ENCODE data around the gene LMO7. TPM values are rescaled to one million over a fixed set of nuclear protein-coding genes. Genes with fewer than 3 reads are reported as not detected.
"Not testable (repeated sequence)": the region's sequence is repeated elsewhere in the genome, so short reads cannot be mapped to it uniquely, and the experiment has no call there.

Gene LMO7
- total and polyA plus RNA-seq, 4 donors = 17.5 to 69.6 (median 38.2) TPM

DNA sequence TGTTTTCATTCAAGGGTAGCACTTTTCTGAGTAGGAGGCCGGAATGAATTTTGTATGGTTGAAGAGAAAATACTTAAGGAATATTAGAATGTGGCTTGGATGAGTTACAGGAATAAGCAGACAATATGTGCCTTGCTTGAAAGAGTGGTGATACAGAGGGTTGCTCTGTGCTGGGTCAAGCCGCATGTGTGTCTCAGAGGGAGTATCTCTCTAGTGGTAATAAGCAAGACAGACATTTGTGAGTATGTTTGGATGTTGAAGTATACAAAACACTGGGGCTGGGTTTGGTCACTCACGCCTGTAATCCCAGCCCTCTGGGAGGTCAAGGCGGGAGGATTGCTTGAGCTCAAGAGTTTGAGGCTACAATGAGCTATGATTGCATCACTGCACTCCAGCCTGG is 103.9 kb downstream of the LMO7 start:
- no peaks in the 10 kb centered on the region for H3K9me3 ChIP-seq (ENCODE audit: control insufficient read depth in 4 of 4, low read length in 3 of 4)
- no peaks in the 10 kb centered on the region for H3K27me3 ChIP-seq (ENCODE audit: control insufficient read depth in 4 of 4, insufficient read depth in 4 of 4, low read length in 3 of 4)
- H3K36me3 ChIP-seq (ENCODE audit: control insufficient read depth in 4 of 4, insufficient read depth in 3 of 4, low read depth in 1 of 4, low read length in 3 of 4) = no peaks in the 10 kb centered on the region
- DNase-seq (ENCODE audit: low spot score) = no peak
- H3K27ac ChIP-seq (ENCODE audit: low read depth in 1 of 2, low read length in 2 of 2) = no peak overlapping the region
- TF ChIP-seq REST (IDR thresholded peaks at IDR 0.05) = no peak
- no peak for TF ChIP-seq RAD21 (IDR thresholded peaks at IDR 0.05)
- no peak for TF ChIP-seq GABPA (IDR thresholded peaks at IDR 0.05 in 1 of 2, conservative IDR thresholded peaks at IDR 0.05 in 1 of 2)
- no peak for TF ChIP-seq YY1 (IDR thresholded peaks at IDR 0.05)
- TF ChIP-seq FOXA1 (IDR thresholded peaks at IDR 0.05) = no peak
- TF ChIP-seq HNF4G (IDR thresholded peaks at IDR 0.05) = no peak
- TF ChIP-seq, protein P1, sequence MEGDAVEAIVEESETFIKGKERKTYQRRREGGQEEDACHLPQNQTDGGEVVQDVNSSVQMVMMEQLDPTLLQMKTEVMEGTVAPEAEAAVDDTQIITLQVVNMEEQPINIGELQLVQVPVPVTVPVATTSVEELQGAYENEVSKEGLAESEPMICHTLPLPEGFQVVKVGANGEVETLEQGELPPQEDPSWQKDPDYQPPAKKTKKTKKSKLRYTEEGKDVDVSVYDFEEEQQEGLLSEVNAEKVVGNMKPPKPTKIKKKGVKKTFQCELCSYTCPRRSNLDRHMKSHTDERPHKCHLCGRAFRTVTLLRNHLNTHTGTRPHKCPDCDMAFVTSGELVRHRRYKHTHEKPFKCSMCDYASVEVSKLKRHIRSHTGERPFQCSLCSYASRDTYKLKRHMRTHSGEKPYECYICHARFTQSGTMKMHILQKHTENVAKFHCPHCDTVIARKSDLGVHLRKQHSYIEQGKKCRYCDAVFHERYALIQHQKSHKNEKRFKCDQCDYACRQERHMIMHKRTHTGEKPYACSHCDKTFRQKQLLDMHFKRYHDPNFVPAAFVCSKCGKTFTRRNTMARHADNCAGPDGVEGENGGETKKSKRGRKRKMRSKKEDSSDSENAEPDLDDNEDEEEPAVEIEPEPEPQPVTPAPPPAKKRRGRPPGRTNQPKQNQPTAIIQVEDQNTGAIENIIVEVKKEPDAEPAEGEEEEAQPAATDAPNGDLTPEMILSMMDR (IDR thresholded peaks at IDR 0.05; ENCODE audit: low read depth, low read length, missing input control) = no peak
- 97% methylated on average over 4 of the region's 4 CpGs for WGBS
- H3K4me3 ChIP-seq (ENCODE audit: low read depth in 1 of 3, low read length in 3 of 3) = no peak overlapping the region
- H3K9ac ChIP-seq (ENCODE audit: low read depth in 1 of 2, low read length in 2 of 2) = no peak overlapping the region
- peaks cover 0 to 4% (median 0%) of the 10 kb centered on the region in 4 donors for H3K4me1 ChIP-seq (ENCODE audit: control insufficient read depth in 4 of 4, insufficient read depth in 4 of 4, low read length in 3 of 4)

- not testable (repeated sequence) for H3K4me3 ChIP-seq (ENCODE audit: low read depth in 1 of 3, low read length in 3 of 3); H3K27ac ChIP-seq (ENCODE audit: low read depth in 1 of 2, low read length in 2 of 2); H3K36me3 ChIP-seq (ENCODE audit: control insufficient read depth in 4 of 4, insufficient read depth in 3 of 4, low read depth in 1 of 4, low read length in 3 of 4); H3K27me3 ChIP-seq (ENCODE audit: control insufficient read depth in 4 of 4, insufficient read depth in 4 of 4, low read length in 3 of 4); H3K4me1 ChIP-seq (ENCODE audit: control insufficient read depth in 4 of 4, insufficient read depth in 4 of 4, low read length in 3 of 4); DNase-seq (ENCODE audit: low spot score); H3K9ac ChIP-seq (ENCODE audit: low read depth in 1 of 2, low read length in 2 of 2); H3K9me3 ChIP-seq (ENCODE audit: control insufficient read depth in 4 of 4, low read length in 3 of 4)
- WGBS = 98% methylated on average over 1 of the region's 1 CpG
These were observed 106.9 kb downstream of the LMO7 start for GRCh38 chr13:75743072-75743471.

DNA sequence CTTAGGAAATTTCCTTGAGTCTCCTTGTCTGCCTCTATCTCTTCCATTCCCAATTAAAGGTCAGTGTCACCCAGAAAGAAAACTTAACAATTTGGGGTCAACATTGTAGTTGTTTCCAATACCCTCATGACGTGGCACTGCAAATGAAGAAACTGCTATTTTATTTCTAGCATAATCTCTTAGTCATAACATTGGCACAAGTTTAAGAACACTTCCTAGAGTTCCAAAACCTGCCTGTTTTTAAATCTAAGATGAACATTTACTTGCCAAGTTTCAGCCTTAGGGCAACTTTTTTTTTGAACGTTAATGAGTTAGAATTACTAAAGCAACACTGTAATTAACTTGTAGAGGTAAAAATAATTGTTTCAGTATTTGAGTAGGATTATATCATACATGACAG is 108.0 kb downstream of the LMO7 start:
- no peak for DNase-seq (ENCODE audit: low spot score)
- Histone ChIP-seq H3K4me3 (ENCODE audit: low read depth in 1 of 3, low read length in 3 of 3) (no peak overlapping the region), H3K4me1 (ENCODE audit: control insufficient read depth in 4 of 4, insufficient read depth in 4 of 4, low read length in 3 of 4) (no peaks in the 10 kb centered on the region), H3K36me3 (ENCODE audit: control insufficient read depth in 4 of 4, insufficient read depth in 3 of 4, low read depth in 1 of 4, low read length in 3 of 4) (no peaks in the 10 kb centered on the region), H3K27ac (ENCODE audit: low read depth in 1 of 2, low read length in 2 of 2) (no peak overlapping the region), H3K27me3 (ENCODE audit: control insufficient read depth in 4 of 4, insufficient read depth in 4 of 4, low read length in 3 of 4) (no peaks in the 10 kb centered on the region), H3K9me3 (ENCODE audit: control insufficient read depth in 4 of 4, low read length in 3 of 4) (no peaks in the 10 kb centered on the region), H3K9ac (ENCODE audit: low read depth in 1 of 2, low read length in 2 of 2) (no peak overlapping the region)
- WGBS = 94% methylated on average over 2 of the region's 2 CpGs
- TF ChIP-seq GABPA (IDR thresholded peaks at IDR 0.05 in 1 of 2, conservative IDR thresholded peaks at IDR 0.05 in 1 of 2) = no peak
- no peak for TF ChIP-seq REST (IDR thresholded peaks at IDR 0.05)
- no peak for TF ChIP-seq FOXA2 (IDR thresholded peaks at IDR 0.05)
- no peak for TF ChIP-seq ATF3 (IDR thresholded peaks at IDR 0.05)
- TF ChIP-seq JUND (IDR thresholded peaks at IDR 0.05) = no peak
- no peak for TF ChIP-seq RAD21 (IDR thresholded peaks at IDR 0.05)
- no peak for TF ChIP-seq RXRA (IDR thresholded peaks at IDR 0.05)
- TF ChIP-seq, protein P2, sequence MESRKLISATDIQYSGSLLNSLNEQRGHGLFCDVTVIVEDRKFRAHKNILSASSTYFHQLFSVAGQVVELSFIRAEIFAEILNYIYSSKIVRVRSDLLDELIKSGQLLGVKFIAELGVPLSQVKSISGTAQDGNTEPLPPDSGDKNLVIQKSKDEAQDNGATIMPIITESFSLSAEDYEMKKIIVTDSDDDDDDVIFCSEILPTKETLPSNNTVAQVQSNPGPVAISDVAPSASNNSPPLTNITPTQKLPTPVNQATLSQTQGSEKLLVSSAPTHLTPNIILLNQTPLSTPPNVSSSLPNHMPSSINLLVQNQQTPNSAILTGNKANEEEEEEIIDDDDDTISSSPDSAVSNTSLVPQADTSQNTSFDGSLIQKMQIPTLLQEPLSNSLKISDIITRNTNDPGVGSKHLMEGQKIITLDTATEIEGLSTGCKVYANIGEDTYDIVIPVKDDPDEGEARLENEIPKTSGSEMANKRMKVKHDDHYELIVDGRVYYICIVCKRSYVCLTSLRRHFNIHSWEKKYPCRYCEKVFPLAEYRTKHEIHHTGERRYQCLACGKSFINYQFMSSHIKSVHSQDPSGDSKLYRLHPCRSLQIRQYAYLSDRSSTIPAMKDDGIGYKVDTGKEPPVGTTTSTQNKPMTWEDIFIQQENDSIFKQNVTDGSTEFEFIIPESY (IDR thresholded peaks at IDR 0.05) = no peak
- no peak for TF ChIP-seq EGR1 (IDR thresholded peaks at IDR 0.05; ENCODE audit: low read depth in 2 of 2)
- TF ChIP-seq SP1 (IDR thresholded peaks at IDR 0.05) = no peak
- TF ChIP-seq HNF4A (conservative IDR thresholded peaks at IDR 0.05) = no peak
